ENCODE data around the gene BCAR1.

- TF ChIP-seq REST (IDR thresholded peaks at IDR 0.05; ENCODE audit: insufficient read depth in 1 of 2, low read depth in 2 of 2, low read length in 1 of 2), result no peak
- TF ChIP-seq, protein P1, sequence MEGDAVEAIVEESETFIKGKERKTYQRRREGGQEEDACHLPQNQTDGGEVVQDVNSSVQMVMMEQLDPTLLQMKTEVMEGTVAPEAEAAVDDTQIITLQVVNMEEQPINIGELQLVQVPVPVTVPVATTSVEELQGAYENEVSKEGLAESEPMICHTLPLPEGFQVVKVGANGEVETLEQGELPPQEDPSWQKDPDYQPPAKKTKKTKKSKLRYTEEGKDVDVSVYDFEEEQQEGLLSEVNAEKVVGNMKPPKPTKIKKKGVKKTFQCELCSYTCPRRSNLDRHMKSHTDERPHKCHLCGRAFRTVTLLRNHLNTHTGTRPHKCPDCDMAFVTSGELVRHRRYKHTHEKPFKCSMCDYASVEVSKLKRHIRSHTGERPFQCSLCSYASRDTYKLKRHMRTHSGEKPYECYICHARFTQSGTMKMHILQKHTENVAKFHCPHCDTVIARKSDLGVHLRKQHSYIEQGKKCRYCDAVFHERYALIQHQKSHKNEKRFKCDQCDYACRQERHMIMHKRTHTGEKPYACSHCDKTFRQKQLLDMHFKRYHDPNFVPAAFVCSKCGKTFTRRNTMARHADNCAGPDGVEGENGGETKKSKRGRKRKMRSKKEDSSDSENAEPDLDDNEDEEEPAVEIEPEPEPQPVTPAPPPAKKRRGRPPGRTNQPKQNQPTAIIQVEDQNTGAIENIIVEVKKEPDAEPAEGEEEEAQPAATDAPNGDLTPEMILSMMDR (IDR thresholded peaks at IDR 0.05), result no peak
- TF ChIP-seq POLR2AphosphoS5 (IDR thresholded peaks at IDR 0.05; ENCODE audit: low read depth, low read length), result no peak
- TF ChIP-seq SIN3A (IDR thresholded peaks at IDR 0.05; ENCODE audit: borderline replicate concordance, insufficient read depth, low read depth, low read length), result no peak
Observed at GRCh38 chr16:75229172-75230031, 22.0 kb downstream of the BCAR1 start.

Data from Panc1 (cell line).